ENCODE results near the gene RABL3. TPM values are rescaled to one million over a fixed set of nuclear protein-coding genes. Genes with fewer than 3 reads are reported as not detected.

Gene RABL3
- total and polyA plus RNA-seq, 2 of the 13 experiments (the other 11 are each of a cell fraction or from before 2014, with no cell fraction given): 4.8 to 31.9 TPM

- no peak for TF ChIP-seq ELF3 (CRISPR knock-in tag; IDR thresholded peaks at IDR 0.05)
- TF ChIP-seq PHF20 (CRISPR knock-in tag; IDR thresholded peaks at IDR 0.05): peak; percentile 87
- peak; percentile 74; the same call in 1 of the 2 replicates for TF ChIP-seq KLF12 (CRISPR knock-in tag; IDR thresholded peaks at IDR 0.05; ENCODE audit: borderline replicate concordance)
- TF ChIP-seq YY1 (IDR thresholded peaks at IDR 0.05; ENCODE audit: insufficient read depth, insufficient replicate concordance, low read depth, low read length): peak; percentile 97
- TF ChIP-seq ZGPAT (CRISPR knock-in tag; IDR thresholded peaks at IDR 0.05): peak; percentile 77
- TF ChIP-seq ZMAT3 (CRISPR knock-in tag; conservative IDR thresholded peaks at IDR 0.05): 0 out of 2 replicates have a peak, but pooled peaks have one; percentile 69
- TF ChIP-seq SNAPC4 (CRISPR knock-in tag; IDR thresholded peaks at IDR 0.05): 0 out of 2 replicates have a peak, but pooled peaks have one; percentile 56
- TF ChIP-seq TAF15 (IDR thresholded peaks at IDR 0.05; ENCODE audit: low read depth, low read length, poor library complexity, severe bottlenecking): no peak
- no peak for TF ChIP-seq TCF12 (IDR thresholded peaks at IDR 0.05)
- 0 out of 2 replicates have a peak, but pooled peaks have one; percentile 20 for TF ChIP-seq TCF12 (CRISPR knock-in tag; IDR thresholded peaks at IDR 0.05)
- 0 out of 2 replicates have a peak, but pooled peaks have one; percentile 29 for TF ChIP-seq NFAT5 (CRISPR knock-in tag; IDR thresholded peaks at IDR 0.05)
- no peak for TF ChIP-seq HOXD1 (CRISPR knock-in tag; IDR thresholded peaks at IDR 0.05)
- no peak for TF ChIP-seq ZNF382 (CRISPR knock-in tag; IDR thresholded peaks at IDR 0.05; ENCODE audit: borderline replicate concordance)
- no peak for TF ChIP-seq PTBP1 (IDR thresholded peaks at IDR 0.05; ENCODE audit: low read depth, low read length, poor library complexity, severe bottlenecking)
- TF ChIP-seq ZNF777 (CRISPR knock-in tag; IDR thresholded peaks at IDR 0.05): no peak
Observed at GRCh38 chr3:120742198-120742848, at the start of gene RABL3, which contains the start of gene GTF2E1 (continued).

Measured in HepG2 (cell line).